ENCODE data around the gene TLNRD1. TPM values are rescaled to one million over a fixed set of nuclear protein-coding genes. Genes with fewer than 3 reads are reported as not detected.
"Not testable (repeated sequence)": the region's sequence is repeated elsewhere in the genome, so short reads cannot be mapped to it uniquely, and the experiment has no call there.

The TLNRD1 gene
- polyA plus RNA-seq (2013, experiment 1 of 2): 24.6 TPM
- 19.4 TPM for polyA plus RNA-seq (2013, experiment 2 of 2)

DNA sequence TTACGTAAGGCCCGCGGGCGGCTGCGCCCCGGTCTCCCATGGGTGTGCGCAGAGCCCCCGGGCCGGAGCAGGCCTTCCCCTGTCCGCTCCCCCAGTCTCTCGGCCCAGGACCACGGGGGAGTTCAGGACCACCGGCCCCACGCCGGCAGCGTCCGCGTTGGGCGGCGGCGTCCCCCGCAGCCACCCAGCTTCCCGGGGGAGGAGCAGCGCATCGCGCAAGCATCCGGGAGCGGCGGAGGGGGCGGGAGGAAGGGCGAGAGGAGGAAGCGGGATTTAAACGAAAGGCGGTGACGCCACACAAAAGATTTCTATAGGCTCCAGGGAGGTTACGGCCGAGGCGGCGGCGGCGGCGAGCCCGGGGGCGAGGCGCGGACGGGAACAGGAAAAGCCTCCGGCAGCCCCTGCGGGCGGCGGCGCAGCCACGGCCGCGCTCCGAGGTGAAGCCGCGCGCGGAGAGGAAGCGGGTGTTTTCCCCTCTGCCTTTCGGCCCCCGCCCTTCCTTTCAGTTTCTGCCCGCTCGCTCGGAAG is at the start of gene TLNRD1:
TSS of gene TLNRD1 (plus strand) at position 300 of the 528 bp plus-strand sequence. CDS start 1,349 bp downstream, outside the sequence.
- Histone ChIP-seq H3K9me3 (ENCODE audit: control insufficient read depth, low read length) (no peaks in the 10 kb centered on the region), H3K27ac (ENCODE audit: low read depth, low read length, severe bottlenecking) (peak within 1 kb of the TSS; percentile 89), H3K4me3 (ENCODE audit: extremely low read depth, insufficient read depth, low read length, poor library complexity, severe bottlenecking) (peak within 1 kb of the TSS; percentile 89), H3K36me3 (ENCODE audit: control insufficient read depth, insufficient read depth, low read length) (peaks cover 31% of the 10 kb centered on the region), H3K4me1 (ENCODE audit: control insufficient read depth, insufficient read depth, low read length, poor library complexity, severe bottlenecking) (peaks cover 18% of the 10 kb centered on the region)
- WGBS, 2 experiments (ENCODE audit: insufficient coverage in 2 of 2): 0 to 1% methylated on average over 40 to 61 of the region's 66 CpGs

DNA sequence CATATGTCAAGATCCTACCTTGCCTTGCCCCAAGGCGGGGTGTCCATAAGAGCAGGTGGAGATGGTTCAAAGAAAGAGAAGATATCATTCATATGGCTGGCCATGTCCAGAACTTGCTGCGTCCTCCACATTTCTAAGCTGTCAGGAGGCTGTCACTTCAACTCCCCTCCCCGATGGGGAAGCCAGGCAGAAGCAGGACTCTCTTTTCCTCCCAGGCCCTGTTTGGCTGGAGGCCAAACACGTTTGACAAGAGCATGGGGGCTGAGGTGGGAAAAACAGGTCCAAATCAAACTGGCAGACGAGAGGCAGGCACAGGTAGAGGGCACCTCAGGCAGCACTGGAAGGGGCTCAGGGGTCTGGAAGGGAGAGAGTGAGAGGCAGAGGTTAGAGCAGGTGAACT is 48.8 kb upstream of the TLNRD1 start:
- H3K4me1 ChIP-seq (ENCODE audit: control insufficient read depth, insufficient read depth, low read length, poor library complexity, severe bottlenecking): peaks cover 19% of the 10 kb centered on the region
- no peak overlapping the region for H3K27ac ChIP-seq (ENCODE audit: low read depth, low read length, severe bottlenecking)
- peaks cover 29% of the 10 kb centered on the region for H3K36me3 ChIP-seq (ENCODE audit: control insufficient read depth, insufficient read depth, low read length)
- 88 to 100% methylated on average over 3 to 4 of the region's 5 CpGs for WGBS, 2 experiments (ENCODE audit: insufficient coverage in 2 of 2)
- H3K4me3 ChIP-seq (ENCODE audit: extremely low read depth, insufficient read depth, low read length, poor library complexity, severe bottlenecking): no peak overlapping the region
- no peaks in the 10 kb centered on the region for H3K9me3 ChIP-seq (ENCODE audit: control insufficient read depth, low read length)

- WGBS, 2 experiments (ENCODE audit: insufficient coverage in 2 of 2): 97% methylated on average over 11 to 12 of the region's 12 CpGs
- no peak overlapping the region for H3K27ac ChIP-seq (ENCODE audit: low read depth, low read length, severe bottlenecking)
- no peak overlapping the region for H3K4me3 ChIP-seq (ENCODE audit: extremely low read depth, insufficient read depth, low read length, poor library complexity, severe bottlenecking)
- no peaks in the 10 kb centered on the region for H3K9me3 ChIP-seq (ENCODE audit: control insufficient read depth, low read length)
- peaks cover 19% of the 10 kb centered on the region for H3K4me1 ChIP-seq (ENCODE audit: control insufficient read depth, insufficient read depth, low read length, poor library complexity, severe bottlenecking)
- peaks cover 21% of the 10 kb centered on the region for H3K36me3 ChIP-seq (ENCODE audit: control insufficient read depth, insufficient read depth, low read length)
Measured at GRCh38 chr15:80953001-80953952, 47.4 kb upstream of the TLNRD1 start.

- no peaks in the 10 kb centered on the region for H3K9me3 ChIP-seq (ENCODE audit: control insufficient read depth, low read length)
- no peak overlapping the region for H3K4me3 ChIP-seq (ENCODE audit: extremely low read depth, insufficient read depth, low read length, poor library complexity, severe bottlenecking)
- 71 to 98% methylated on average over 5 to 7 of the region's 9 CpGs for WGBS, 2 experiments (ENCODE audit: insufficient coverage in 2 of 2)
- H3K36me3 ChIP-seq (ENCODE audit: control insufficient read depth, insufficient read depth, low read length): peaks cover 16% of the 10 kb centered on the region
- peaks cover 19% of the 10 kb centered on the region for H3K4me1 ChIP-seq (ENCODE audit: control insufficient read depth, insufficient read depth, low read length, poor library complexity, severe bottlenecking)
- peak overlapping the region; percentile 16 for H3K27ac ChIP-seq (ENCODE audit: low read depth, low read length, severe bottlenecking)
Measured at GRCh38 chr15:80953953-80954778, 46.6 kb upstream of the TLNRD1 start.

GRCh38 chr15:80955571-80956452 is 44.9 kb upstream of the TLNRD1 start:
- H3K4me3 ChIP-seq (ENCODE audit: extremely low read depth, insufficient read depth, low read length, poor library complexity, severe bottlenecking); H3K27ac ChIP-seq (ENCODE audit: low read depth, low read length, severe bottlenecking); H3K36me3 ChIP-seq (ENCODE audit: control insufficient read depth, insufficient read depth, low read length); H3K9me3 ChIP-seq (ENCODE audit: control insufficient read depth, low read length): not testable (repeated sequence)
- WGBS, 2 experiments (ENCODE audit: insufficient coverage in 2 of 2): 94% methylated on average over 9 to 10 of the region's 19 CpGs
- peaks cover 19% of the 10 kb centered on the region for H3K4me1 ChIP-seq (ENCODE audit: control insufficient read depth, insufficient read depth, low read length, poor library complexity, severe bottlenecking)

DNA sequence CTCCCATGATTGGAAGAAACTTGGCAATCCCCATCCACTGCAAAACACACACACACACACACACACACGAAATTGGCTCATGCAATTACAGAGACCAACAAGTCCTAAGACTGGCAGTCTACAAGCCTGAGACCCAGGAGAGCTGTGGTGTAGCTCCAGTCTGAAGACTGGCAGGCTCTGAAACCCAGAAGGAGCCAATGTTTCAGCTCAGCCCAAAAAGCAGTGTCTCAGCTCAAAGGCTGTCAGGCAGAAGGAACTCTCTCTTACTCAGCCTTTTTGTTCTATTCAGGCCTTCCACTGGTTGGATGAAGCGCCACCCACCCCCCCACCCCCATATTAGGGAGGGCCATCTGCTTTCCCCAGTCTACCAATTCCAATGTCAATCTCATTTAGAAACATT is 43.2 kb upstream of the TLNRD1 start:
- no peak overlapping the region for H3K4me3 ChIP-seq (ENCODE audit: extremely low read depth, insufficient read depth, low read length, poor library complexity, severe bottlenecking)
- no peaks in the 10 kb centered on the region for H3K9me3 ChIP-seq (ENCODE audit: control insufficient read depth, low read length)
- H3K4me1 ChIP-seq (ENCODE audit: control insufficient read depth, insufficient read depth, low read length, poor library complexity, severe bottlenecking): peaks cover 19% of the 10 kb centered on the region
- peaks cover 4% of the 10 kb centered on the region for H3K36me3 ChIP-seq (ENCODE audit: control insufficient read depth, insufficient read depth, low read length)
- 75 to 83% methylated on average over 1 of the region's 2 CpGs for WGBS, 2 experiments (ENCODE audit: insufficient coverage in 2 of 2)
- no peak overlapping the region for H3K27ac ChIP-seq (ENCODE audit: low read depth, low read length, severe bottlenecking)

- Histone ChIP-seq H3K4me1 (ENCODE audit: control insufficient read depth, insufficient read depth, low read length, poor library complexity, severe bottlenecking) (peaks cover 19% of the 10 kb centered on the region), H3K9me3 (ENCODE audit: control insufficient read depth, low read length) (no peaks in the 10 kb centered on the region), H3K4me3 (ENCODE audit: extremely low read depth, insufficient read depth, low read length, poor library complexity, severe bottlenecking) (no peak overlapping the region), H3K27ac (ENCODE audit: low read depth, low read length, severe bottlenecking) (no peak overlapping the region), H3K36me3 (ENCODE audit: control insufficient read depth, insufficient read depth, low read length) (peaks cover 4% of the 10 kb centered on the region)
- WGBS, 2 experiments (ENCODE audit: insufficient coverage in 2 of 2): 100% methylated on average over 1 of the region's 2 CpGs; no CpG with 5 or more reads in 1 of the 2 experiments
Measured at GRCh38 chr15:80957976-80958375, 42.7 kb upstream of the TLNRD1 start.

DNA sequence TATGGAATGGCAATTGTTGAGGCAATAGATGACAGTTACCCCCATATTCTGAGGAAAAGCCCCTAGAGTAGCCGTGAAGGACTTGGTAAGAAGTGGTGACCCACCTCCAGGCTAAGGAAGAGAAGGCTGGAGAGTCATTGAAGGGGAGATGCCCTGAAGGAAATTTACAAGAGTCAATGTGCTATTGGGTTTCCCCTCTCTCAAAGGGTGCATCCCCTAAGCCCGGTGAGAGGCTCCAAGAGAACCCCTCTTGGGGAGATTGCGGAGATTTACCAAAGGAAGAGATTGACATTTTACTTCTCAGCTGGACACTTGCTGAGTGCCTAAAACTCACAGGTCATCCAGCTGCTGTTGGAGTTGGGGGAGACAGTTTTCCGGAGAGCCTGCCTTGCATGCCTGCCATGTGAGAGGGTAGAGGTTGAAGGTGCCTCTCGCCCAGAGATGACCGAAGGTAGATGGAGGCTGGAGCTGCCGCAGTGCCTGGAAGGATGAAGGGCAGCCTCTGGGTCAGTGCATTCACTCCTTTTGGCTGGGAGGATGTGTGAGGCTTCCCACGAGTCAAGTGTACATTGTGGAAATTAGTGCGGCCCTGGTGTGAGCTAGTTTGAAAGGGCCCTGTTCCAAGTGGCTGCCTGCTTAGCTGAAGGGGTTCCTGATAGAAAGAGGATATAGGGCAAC is 41.8 kb upstream of the TLNRD1 start:
- Histone ChIP-seq H3K4me3 (ENCODE audit: extremely low read depth, insufficient read depth, low read length, poor library complexity, severe bottlenecking) (no peak overlapping the region), H3K4me1 (ENCODE audit: control insufficient read depth, insufficient read depth, low read length, poor library complexity, severe bottlenecking) (peaks cover 19% of the 10 kb centered on the region), H3K27ac (ENCODE audit: low read depth, low read length, severe bottlenecking) (no peak overlapping the region), H3K36me3 (ENCODE audit: control insufficient read depth, insufficient read depth, low read length) (peaks cover 4% of the 10 kb centered on the region), H3K9me3 (ENCODE audit: control insufficient read depth, low read length) (no peaks in the 10 kb centered on the region)
- WGBS, 2 experiments (ENCODE audit: insufficient coverage in 2 of 2): 91 to 94% methylated on average over 5 to 9 of the region's 9 CpGs

GRCh38 chr15:80965454-80965853 is 35.3 kb upstream of the TLNRD1 start:
- not testable (repeated sequence) for H3K4me3 ChIP-seq (ENCODE audit: extremely low read depth, insufficient read depth, low read length, poor library complexity, severe bottlenecking); H3K9me3 ChIP-seq (ENCODE audit: control insufficient read depth, low read length); H3K27ac ChIP-seq (ENCODE audit: low read depth, low read length, severe bottlenecking); H3K36me3 ChIP-seq (ENCODE audit: control insufficient read depth, insufficient read depth, low read length)
- peaks cover 15% of the 10 kb centered on the region for H3K4me1 ChIP-seq (ENCODE audit: control insufficient read depth, insufficient read depth, low read length, poor library complexity, severe bottlenecking)

Measured in mesodermal cell (in vitro differentiated cells).